Body of pancreas (tissue), 4 donors: Measurements from ENCODE around the gene EYA2.

Experiments
- POLR2A ChIP-seq, 3 donors: fragments of 450-650 bp; IDR thresholded peaks; one replicate each; pipeline ENCODE4 v1.6.1; 2016; ENCODE audit warnings: antibody characterized with exemption in 3 of 3, mild to moderate bottlenecking in 2 of 3
- TF ChIP-seq, protein P1 (sequence below), 7 experiments: fragments of 450-650 bp in 4 of 7; fragments of 200-600 bp in 3 of 7; sonication (generic) in 3 of 7; IDR thresholded peaks; one replicate each; pipeline ENCODE4 v1.5.1; 2016 to 2019; ENCODE audit warnings: antibody characterized with exemption in 7 of 7

DNA sequence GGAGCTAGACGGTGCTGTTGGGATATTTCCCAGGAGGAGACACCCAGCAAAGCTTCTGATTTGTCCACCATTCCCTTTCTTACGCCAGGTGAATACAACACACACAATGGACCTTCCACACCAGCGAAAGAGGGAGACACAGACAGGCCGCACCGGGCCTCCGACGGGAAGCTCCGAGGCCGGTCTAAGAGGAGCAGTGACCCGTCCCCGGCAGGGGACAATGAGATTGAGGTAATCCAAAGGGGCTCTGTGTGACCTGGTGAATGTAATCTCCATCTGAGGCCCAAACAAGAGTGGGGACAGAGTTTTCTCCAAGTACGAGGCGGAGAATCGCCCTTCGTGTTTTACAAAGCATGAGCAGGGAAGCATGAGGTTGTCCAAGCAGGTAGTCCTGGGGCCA, 194.5 kb downstream of the EYA2 start:
- TF ChIP-seq POLR2A (IDR thresholded peaks at IDR 0.05), result no peak
- TF ChIP-seq, protein P1, sequence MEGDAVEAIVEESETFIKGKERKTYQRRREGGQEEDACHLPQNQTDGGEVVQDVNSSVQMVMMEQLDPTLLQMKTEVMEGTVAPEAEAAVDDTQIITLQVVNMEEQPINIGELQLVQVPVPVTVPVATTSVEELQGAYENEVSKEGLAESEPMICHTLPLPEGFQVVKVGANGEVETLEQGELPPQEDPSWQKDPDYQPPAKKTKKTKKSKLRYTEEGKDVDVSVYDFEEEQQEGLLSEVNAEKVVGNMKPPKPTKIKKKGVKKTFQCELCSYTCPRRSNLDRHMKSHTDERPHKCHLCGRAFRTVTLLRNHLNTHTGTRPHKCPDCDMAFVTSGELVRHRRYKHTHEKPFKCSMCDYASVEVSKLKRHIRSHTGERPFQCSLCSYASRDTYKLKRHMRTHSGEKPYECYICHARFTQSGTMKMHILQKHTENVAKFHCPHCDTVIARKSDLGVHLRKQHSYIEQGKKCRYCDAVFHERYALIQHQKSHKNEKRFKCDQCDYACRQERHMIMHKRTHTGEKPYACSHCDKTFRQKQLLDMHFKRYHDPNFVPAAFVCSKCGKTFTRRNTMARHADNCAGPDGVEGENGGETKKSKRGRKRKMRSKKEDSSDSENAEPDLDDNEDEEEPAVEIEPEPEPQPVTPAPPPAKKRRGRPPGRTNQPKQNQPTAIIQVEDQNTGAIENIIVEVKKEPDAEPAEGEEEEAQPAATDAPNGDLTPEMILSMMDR (IDR thresholded peaks at IDR 0.05), result no peak
